Measurements from ENCODE around the gene ZFAND4. TPM values are rescaled to one million over a fixed set of nuclear protein-coding genes. Genes with fewer than 3 reads are reported as not detected.

The ZFAND4 gene
- total RNA-seq, 1 experiment from 2014 or later: 17.2 TPM

- Histone ChIP-seq H3K79me2 (ENCODE audit: insufficient read depth, low read length) (no peaks in the 10 kb centered on the region; the same call in 1 of the 2 replicates), H2BK20ac (ENCODE audit: low read depth, low read length, poor library complexity, severe bottlenecking) (no peak overlapping the region), H3K9ac (ENCODE audit: extremely low read depth, insufficient read length, low read length) (no peak overlapping the region), H3K79me1 (ENCODE audit: insufficient read depth, low read depth, low read length, poor library complexity, severe bottlenecking) (no peaks in the 10 kb centered on the region), H3K4ac (ENCODE audit: low read depth, low read length) (no peak overlapping the region), H4K5ac (ENCODE audit: insufficient read length, low read depth, low read length) (no peak overlapping the region), H2BK12ac (ENCODE audit: insufficient read length, low read depth, low read length) (no peak overlapping the region), H2BK120ac (ENCODE audit: low read depth, low read length, poor library complexity, severe bottlenecking) (no peak overlapping the region), H3K23ac (ENCODE audit: insufficient read length, low read depth, low read length) (no peak overlapping the region), H3K27me3 (ENCODE audit: insufficient read depth, low read length) (no peaks in the 10 kb centered on the region), H3K9me3 (ENCODE audit: control insufficient read depth, low read depth, low read length) (no peaks in the 10 kb centered on the region), H2BK5ac (ENCODE audit: insufficient read length, low read length) (no peak overlapping the region), H3K56ac (ENCODE audit: insufficient read length, low read depth, low read length) (no peak overlapping the region), H3K4me1 (ENCODE audit: insufficient read depth, low read length) (no peaks in the 10 kb centered on the region), H4K91ac (ENCODE audit: insufficient read length, low read depth, low read length) (no peak overlapping the region), H2BK15ac (ENCODE audit: low read depth, low read length) (no peak overlapping the region), H3K27ac (ENCODE audit: insufficient read length, low read depth, low read length) (no peak overlapping the region), H3K4me2 (ENCODE audit: insufficient read depth, insufficient read length, low read length) (no peak overlapping the region), H4K8ac (replicated peaks; ENCODE audit: insufficient read length, low read depth, low read length) (no peak overlapping the region), H4K20me1 (ENCODE audit: control insufficient read depth, insufficient read depth, insufficient read length) (no peaks in the 10 kb centered on the region), H2AK5ac (ENCODE audit: insufficient read length, low read length) (no peak overlapping the region), H3K23me2 (ENCODE audit: insufficient read length, low read depth, low read length, poor library complexity, severe bottlenecking) (peaks cover 11% of the 10 kb centered on the region), H3T11ph (ENCODE audit: low read length) (no peak overlapping the region), H3K14ac (ENCODE audit: insufficient read depth, low read length) (no peak overlapping the region), H3K18ac (ENCODE audit: insufficient read length, low read depth, low read length) (no peak overlapping the region), H2AFZ (ENCODE audit: low read length) (no peak overlapping the region)
- WGBS (ENCODE audit: extremely low coverage, insufficient read length, low lambda C conversion rate): no CpG with 5 or more reads among the region's 8 CpGs
- Mint-ChIP-seq H3K36me3 (ENCODE audit: insufficient read depth in 1 of 3, low read depth in 3 of 3) (peaks cover 0 to 3% (median 0%) of the 10 kb centered on the region in 3 experiments; a peak in 1 of 7 replicates), H3K27ac (no peak overlapping the region), H3K9me3 (no peaks in the 10 kb centered on the region; a peak in 1 of 5 replicates), H3K27me3 (ENCODE audit: low read depth) (peaks cover 4% of the 10 kb centered on the region; the same call in 1 of the 2 replicates), H3K4me3 (no peak overlapping the region), H3K4me1 (peaks cover 7 to 15% of the 10 kb centered on the region in 2 experiments)
- no peak for DNase-seq
- TF ChIP-seq CTCF (conservative IDR thresholded peaks at IDR 0.05): no peak
Measured at GRCh38 chr10:45675388-45675787, 2.8 kb upstream of the ZFAND4 start.

Data from H9 (cell line).